ENCODE results near the gene DERA. TPM values are rescaled to one million over a fixed set of nuclear protein-coding genes. Genes with fewer than 3 reads are reported as not detected.
"Not testable (repeated sequence)": the region's sequence is repeated elsewhere in the genome, so short reads cannot be mapped to it uniquely, and the experiment has no call there.

Gene DERA
- total RNA-seq, 2 experiments from 2014 or later, result 28.4 to 29.0 TPM

DNA sequence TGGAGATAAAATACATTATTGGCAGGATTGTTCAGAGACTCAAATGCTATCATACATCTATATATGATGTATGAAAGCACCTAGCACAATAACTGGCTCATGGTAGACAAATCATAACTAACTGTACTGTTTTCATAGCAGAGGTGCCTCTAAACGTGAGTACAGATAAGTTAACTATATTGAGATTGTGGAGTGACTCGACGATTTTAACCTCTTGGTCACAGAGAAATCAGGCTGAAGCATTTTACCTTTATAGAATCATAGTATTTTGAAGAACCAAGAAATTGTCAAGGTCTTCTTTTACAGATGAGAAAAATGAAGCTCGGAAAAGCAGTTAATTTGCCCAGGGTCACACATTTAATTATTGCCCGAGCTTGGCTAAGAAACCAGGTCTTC is 666 bp upstream of the DERA start:
- Mint-ChIP-seq H3K27ac (no peak overlapping the region), H3K4me1 (ENCODE audit: low read depth) (peaks cover 16% of the 10 kb centered on the region), H3K36me3 (no peaks in the 10 kb centered on the region), H3K4me3 (peak overlapping the region; percentile 22), H3K27me3 (no peaks in the 10 kb centered on the region), H3K9me3 (no peaks in the 10 kb centered on the region)
- intact Hi-C loops (cut with micrococcal nuclease), result no loop called here
- DNase-seq, result no peak
- CTCF ChIA-PET, result interaction anchor here (0.8 to 2.6 kb wide), 7 partner anchors 10 to 378 kb away, joined by 3 to 35 read pairs (median 4); no protein-coding TSS in a partner anchor
- POLR2A ChIA-PET, result interaction anchor here (0.6 to 1.1 kb wide), 4 partner anchors 20 to 122 kb away, joined by 3 to 6 read pairs (median 3); partner anchors contain the start of genes EPS8 and STRAP

DNA sequence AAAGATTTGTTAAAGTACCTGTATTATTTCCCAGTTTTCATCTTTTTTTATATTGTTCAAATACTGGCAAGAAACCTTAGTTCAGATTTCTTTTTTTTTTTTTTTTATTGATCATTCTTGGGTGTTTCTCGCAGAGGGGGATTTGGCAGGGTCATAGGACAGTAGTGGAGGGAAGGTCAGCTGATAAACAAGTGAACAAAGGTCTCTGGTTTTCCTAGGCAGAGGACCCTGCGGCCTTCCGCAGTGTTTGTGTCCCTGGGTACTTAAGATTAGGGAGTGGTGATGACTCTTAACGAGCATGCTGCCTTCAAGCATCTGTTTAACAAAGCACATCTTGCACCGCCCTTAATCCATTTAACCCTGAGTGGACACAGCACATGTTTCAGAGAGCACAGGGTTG is 799 bp downstream of the DERA start:
- POLR2A ChIA-PET, DNase-seq, H3K27me3 Mint-ChIP-seq, H3K9me3 Mint-ChIP-seq, H3K36me3 Mint-ChIP-seq: not testable (repeated sequence)
- Mint-ChIP-seq H3K27ac (peak overlapping the region; percentile 85), H3K4me1 (ENCODE audit: low read depth) (peaks cover 16% of the 10 kb centered on the region), H3K4me3 (peak overlapping the region; percentile 90)
- intact Hi-C loops (cut with micrococcal nuclease), result loop anchor here (1.0 kb wide), 1 partner anchor 30 kb away; the partner anchor contains the start of gene STRAP
- CTCF ChIA-PET, result interaction anchor here (0.8 to 2.6 kb wide), 3 partner anchors 11 to 20 kb away, joined by 3 to 35 read pairs (median 11); no protein-coding TSS in a partner anchor

DNA sequence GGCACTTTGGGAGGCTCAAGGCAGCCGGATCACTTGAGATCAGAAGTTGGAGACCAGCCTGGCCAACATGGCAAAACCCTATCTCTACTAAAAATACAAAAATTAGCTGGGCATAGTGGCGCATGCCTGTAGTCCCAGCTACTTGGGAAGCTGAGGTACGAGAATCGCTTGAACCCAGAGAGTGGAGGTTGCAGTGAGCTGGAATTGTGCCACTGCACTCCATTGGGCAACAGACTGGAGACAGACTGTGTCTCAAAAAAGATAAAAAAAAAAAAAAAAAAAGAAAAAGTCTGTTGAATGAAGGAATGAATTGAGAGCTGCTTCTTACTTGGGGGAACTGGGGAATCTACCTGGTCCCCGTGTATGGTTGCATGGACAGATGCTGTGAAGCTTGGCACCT is 3.0 kb downstream of the DERA start:
- H3K4me3 Mint-ChIP-seq; H3K27ac Mint-ChIP-seq; H3K9me3 Mint-ChIP-seq; intact Hi-C loops (cut with micrococcal nuclease); H3K27me3 Mint-ChIP-seq; DNase-seq; POLR2A ChIA-PET; H3K36me3 Mint-ChIP-seq: not testable (repeated sequence)
- peaks cover 16% of the 10 kb centered on the region for H3K4me1 Mint-ChIP-seq (ENCODE audit: low read depth)
- CTCF ChIA-PET, result interaction anchor here (1.0 kb wide), 1 partner anchor 15 kb away, joined by 3 read pairs; no protein-coding TSS in a partner anchor

DNA sequence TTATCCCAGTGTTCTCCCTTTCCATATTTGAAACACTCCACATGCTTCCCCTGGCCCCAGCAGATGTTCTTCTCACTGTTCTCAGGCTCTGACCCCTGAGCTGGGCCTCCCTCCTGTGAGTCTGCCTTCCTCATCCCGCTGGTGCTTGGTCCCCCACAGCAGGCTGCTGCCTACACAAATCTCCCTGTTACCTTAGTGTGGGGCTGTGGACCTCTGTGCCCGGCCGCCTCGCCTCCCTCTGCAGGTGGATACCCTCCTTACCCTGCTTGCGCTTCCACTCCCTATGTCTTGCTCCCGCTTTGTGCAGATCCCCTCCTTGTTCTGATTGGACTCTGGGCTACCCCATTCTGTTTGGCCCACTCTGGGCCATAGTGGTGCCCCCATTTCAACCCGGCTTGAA is 6.9 kb downstream of the DERA start:
- POLR2A ChIA-PET, result no interaction called here
- peaks cover 2% of the 10 kb centered on the region for H3K9me3 Mint-ChIP-seq
- no peak overlapping the region for H3K27ac Mint-ChIP-seq
- intact Hi-C loops (cut with micrococcal nuclease), result no loop called here
- no peak overlapping the region for H3K4me3 Mint-ChIP-seq
- DNase-seq, result no peak
- H3K27me3 Mint-ChIP-seq, result no peaks in the 10 kb centered on the region
- CTCF ChIA-PET, result no interaction called here
- H3K4me1 Mint-ChIP-seq (ENCODE audit: low read depth), result no peaks in the 10 kb centered on the region
- H3K36me3 Mint-ChIP-seq, result peaks cover 3% of the 10 kb centered on the region

DNA sequence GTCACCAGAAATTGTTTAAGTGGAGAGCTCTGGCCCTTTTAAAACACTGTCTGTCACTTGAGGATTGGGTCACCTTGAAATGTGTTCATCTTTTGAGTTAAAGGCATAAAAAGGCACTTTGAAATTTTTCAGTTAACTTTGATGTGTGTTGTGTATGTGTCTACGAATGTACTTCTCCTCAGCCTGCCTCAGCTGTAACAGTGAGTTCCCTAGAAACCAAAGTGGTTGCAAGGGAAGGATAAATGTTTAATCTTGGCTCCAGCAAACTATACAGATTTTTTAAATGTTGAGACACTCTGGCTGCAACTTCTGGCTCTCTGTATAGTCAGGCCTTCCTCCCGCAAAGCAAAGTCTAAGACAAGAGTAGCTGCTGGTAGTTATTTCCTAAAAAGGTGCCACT is 8.3 kb downstream of the DERA start:
- H3K4me1 Mint-ChIP-seq (ENCODE audit: low read depth), result no peaks in the 10 kb centered on the region
- no peak for DNase-seq
- CTCF ChIA-PET, result no interaction called here
- peaks cover 2% of the 10 kb centered on the region for H3K9me3 Mint-ChIP-seq
- intact Hi-C loops (cut with micrococcal nuclease), result no loop called here
- H3K27ac Mint-ChIP-seq, result no peak overlapping the region
- H3K4me3 Mint-ChIP-seq, result no peak overlapping the region
- peaks cover 3% of the 10 kb centered on the region for H3K36me3 Mint-ChIP-seq
- POLR2A ChIA-PET, result no interaction called here
- no peaks in the 10 kb centered on the region for H3K27me3 Mint-ChIP-seq

DNA sequence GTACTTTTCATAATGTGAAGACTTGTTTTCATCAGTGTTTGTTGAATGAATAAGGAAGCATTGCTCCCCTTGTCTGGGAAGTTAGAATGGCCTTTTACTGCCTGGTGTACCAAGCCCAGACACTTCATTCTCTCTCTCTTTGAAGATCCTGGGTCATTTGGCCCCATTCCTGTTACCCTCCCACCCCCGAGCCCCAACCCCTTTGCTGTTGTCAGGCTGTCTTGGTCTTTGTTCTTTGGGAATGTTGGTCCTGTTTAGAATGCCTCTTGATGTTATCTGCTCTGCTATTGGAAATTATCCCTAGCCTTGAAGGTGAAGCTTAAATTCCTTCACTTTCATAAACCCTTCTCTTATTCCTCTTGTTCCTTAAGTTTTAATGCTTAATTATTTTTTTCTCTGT is 13.8 kb downstream of the DERA start:
- peaks cover 2% of the 10 kb centered on the region for H3K9me3 Mint-ChIP-seq
- CTCF ChIA-PET, result no interaction called here
- H3K4me3 Mint-ChIP-seq, result no peak overlapping the region
- H3K27me3 Mint-ChIP-seq, result no peaks in the 10 kb centered on the region
- no peak for DNase-seq
- H3K4me1 Mint-ChIP-seq (ENCODE audit: low read depth), result no peaks in the 10 kb centered on the region
- POLR2A ChIA-PET, result no interaction called here
- intact Hi-C loops (cut with micrococcal nuclease), result no loop called here
- no peak overlapping the region for H3K27ac Mint-ChIP-seq
- H3K36me3 Mint-ChIP-seq, result peaks cover 6% of the 10 kb centered on the region

DNA sequence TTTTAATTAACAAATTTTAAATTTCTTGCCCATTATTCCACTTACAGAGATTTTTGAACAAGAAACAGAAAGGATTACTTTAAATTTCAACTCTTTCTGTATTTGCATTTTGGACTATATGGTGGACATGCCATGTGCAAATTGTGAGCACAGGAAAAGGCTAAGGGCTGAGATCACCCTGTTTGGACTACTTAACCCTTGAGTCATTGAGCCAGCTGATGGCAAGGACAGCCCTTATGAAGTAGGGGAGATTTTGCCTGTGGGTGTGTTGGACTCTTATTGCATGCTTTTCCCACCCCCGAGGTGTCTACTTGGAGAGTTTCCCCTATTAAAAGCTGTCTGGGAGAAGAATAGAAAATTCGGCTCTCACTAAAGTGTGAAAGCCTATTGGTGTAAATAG is 17.2 kb downstream of the DERA start:
- Mint-ChIP-seq H3K36me3 (peaks cover 3% of the 10 kb centered on the region), H3K9me3 (no peaks in the 10 kb centered on the region), H3K4me1 (ENCODE audit: low read depth) (peaks cover 2% of the 10 kb centered on the region), H3K27ac (no peak overlapping the region), H3K27me3 (no peaks in the 10 kb centered on the region), H3K4me3 (no peak overlapping the region)
- CTCF ChIA-PET, result no interaction called here
- intact Hi-C loops (cut with micrococcal nuclease), result no loop called here
- POLR2A ChIA-PET, result no interaction called here
- DNase-seq, result no peak

DNA sequence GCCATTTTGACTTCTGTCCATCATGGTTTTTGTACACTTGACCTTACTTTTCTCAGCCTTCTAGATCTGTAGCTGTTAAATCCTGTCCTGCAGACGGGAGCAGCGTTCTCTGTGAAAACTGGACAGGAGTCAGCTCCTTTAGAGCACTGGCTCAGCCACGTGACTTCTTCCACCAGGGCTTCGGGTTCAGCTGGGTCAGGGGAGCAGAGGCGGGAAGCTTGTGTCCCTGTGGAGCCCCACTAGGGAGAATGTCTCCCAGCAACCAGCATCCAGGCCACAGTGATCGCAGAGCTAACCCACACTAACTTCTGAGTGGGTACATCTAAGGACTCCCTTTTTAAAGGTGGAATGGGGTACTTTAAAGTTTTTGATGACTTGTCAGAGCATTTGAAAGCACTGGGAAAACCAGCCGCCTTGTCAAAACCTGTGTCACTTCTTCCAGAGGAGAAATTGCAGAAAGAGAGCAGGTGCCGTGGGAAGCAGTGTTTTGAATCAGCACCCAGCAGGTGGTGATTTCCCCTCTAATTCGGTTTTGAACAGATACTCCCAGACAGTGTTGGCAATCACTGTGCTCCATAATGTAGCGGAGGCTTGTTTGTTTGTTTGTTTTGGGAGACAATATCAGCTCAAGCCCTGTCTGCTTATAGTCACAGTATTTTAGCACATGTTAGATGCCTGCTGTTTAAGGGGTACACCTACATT is 17.9 kb downstream of the DERA start:
- peaks cover 6% of the 10 kb centered on the region for H3K36me3 Mint-ChIP-seq
- H3K4me1 Mint-ChIP-seq (ENCODE audit: low read depth), result peaks cover 2% of the 10 kb centered on the region
- POLR2A ChIA-PET, result no interaction called here
- no peak overlapping the region for H3K4me3 Mint-ChIP-seq
- no peak overlapping the region for H3K27ac Mint-ChIP-seq
- no peaks in the 10 kb centered on the region for H3K9me3 Mint-ChIP-seq
- no peak for DNase-seq
- H3K27me3 Mint-ChIP-seq, result no peaks in the 10 kb centered on the region
- CTCF ChIA-PET, result no interaction called here
- intact Hi-C loops (cut with micrococcal nuclease), result no loop called here

DNA sequence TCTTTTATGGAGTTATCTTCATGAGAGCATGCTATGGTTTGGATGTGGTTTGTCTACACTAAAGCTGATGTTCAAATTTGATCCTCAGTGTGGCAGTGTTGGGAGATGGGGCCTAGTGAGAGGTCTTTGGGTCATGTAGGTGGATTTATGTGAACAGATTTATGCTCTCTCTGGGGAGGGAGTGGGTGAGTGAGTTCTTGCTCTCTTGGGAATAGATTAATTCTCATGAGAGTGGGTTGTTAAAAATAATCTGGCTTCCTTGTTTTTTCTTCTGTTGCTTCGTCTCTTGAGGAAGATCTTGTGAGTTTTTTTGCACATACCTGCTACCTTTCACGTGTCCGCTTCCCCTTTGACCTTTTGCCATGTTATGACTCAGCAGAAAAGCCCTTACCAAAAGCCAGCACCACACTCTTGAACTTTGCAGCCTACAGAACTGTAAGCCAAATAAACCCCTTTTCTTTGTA is 20.5 kb downstream of the DERA start:
- Mint-ChIP-seq H3K9me3 (no peaks in the 10 kb centered on the region), H3K4me3 (no peak overlapping the region), H3K27ac (no peak overlapping the region), H3K4me1 (ENCODE audit: low read depth) (peaks cover 2% of the 10 kb centered on the region), H3K27me3 (no peaks in the 10 kb centered on the region), H3K36me3 (peaks cover 3% of the 10 kb centered on the region)
- ChIA-PET CTCF (interaction anchor here (1.5 kb wide), 1 partner anchor 20 kb away, joined by 3 read pairs; no protein-coding TSS in a partner anchor), POLR2A (no interaction called here)
- intact Hi-C loops (cut with micrococcal nuclease), result no loop called here
- DNase-seq, result no peak

DNA sequence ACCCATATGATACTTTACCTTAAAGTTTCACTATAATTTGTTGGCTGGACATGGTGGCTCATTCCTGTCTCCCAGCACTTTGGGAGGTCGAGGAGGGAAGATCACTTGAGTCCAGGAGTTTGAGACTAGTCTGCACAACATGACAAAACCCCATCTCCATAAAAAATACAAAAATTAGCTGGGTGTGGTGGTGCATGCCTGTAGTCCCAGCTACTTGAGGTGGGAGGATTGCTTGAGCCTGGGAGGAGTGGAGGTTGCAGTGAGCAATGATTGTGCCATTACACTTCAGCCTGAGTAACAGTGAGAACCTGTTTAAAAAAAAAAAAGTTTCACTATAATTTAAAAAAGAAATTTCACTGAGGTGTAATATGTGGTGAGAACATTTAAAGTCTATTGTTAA is 21.2 kb downstream of the DERA start:
- Mint-ChIP-seq H3K27ac (no peak overlapping the region), H3K4me1 (ENCODE audit: low read depth) (peaks cover 2% of the 10 kb centered on the region), H3K27me3 (no peaks in the 10 kb centered on the region), H3K36me3 (peaks cover 4% of the 10 kb centered on the region), H3K4me3 (no peak overlapping the region), H3K9me3 (no peaks in the 10 kb centered on the region)
- DNase-seq, result no peak
- CTCF ChIA-PET, result interaction anchor here (1.5 kb wide), 1 partner anchor 21 kb away, joined by 3 read pairs; no protein-coding TSS in a partner anchor
- POLR2A ChIA-PET, result no interaction called here
- intact Hi-C loops (cut with micrococcal nuclease), result no loop called here

DNA sequence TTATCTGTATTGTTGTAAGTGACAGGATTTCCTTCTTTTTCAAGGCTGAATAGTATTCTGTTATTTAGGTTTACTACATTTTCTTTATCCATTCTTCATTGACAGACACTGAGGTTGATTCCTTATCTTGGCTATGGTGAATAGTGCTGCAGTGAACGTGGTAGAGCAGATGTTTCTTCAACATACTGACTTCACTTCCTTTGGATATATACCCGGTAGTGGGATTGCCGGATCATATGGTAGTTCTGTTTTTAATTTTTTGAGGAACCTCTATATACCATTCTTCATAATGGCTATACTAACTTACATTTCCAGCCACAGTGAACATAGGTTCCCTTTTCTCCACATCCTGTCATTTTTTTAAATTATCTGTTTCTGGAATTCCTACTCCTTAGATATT is 21.8 kb downstream of the DERA start:
- H3K36me3 Mint-ChIP-seq, result peaks cover 8% of the 10 kb centered on the region
- H3K27me3 Mint-ChIP-seq, result no peaks in the 10 kb centered on the region
- H3K9me3 Mint-ChIP-seq, result peaks cover 2% of the 10 kb centered on the region
- no peak for DNase-seq
- CTCF ChIA-PET, result no interaction called here
- intact Hi-C loops (cut with micrococcal nuclease), result no loop called here
- POLR2A ChIA-PET, result no interaction called here
- H3K4me1 Mint-ChIP-seq (ENCODE audit: low read depth), result peaks cover 2% of the 10 kb centered on the region
- no peak overlapping the region for H3K27ac Mint-ChIP-seq
- H3K4me3 Mint-ChIP-seq, result no peak overlapping the region

DNA sequence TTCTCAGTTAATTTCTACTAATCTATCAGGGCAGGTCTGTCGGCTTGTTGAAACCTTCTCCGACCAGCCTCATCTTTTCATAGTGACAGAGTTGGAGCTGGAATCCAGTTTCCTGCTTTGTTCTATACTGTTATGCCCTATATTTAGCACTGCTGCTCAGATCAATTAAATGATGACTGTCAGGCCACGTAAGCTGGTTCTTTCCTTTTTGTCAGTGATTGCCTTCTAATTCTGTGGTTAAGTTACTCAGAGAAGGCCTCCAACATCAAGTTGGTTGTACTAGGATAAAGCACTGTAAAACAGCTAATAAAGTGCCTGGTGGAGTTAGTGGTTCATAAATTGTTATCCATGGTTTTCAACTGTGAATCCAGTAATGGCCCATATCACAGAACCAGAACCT is 22.6 kb downstream of the DERA start:
- intact Hi-C loops (cut with micrococcal nuclease), result no loop called here
- DNase-seq, result no peak
- ChIA-PET POLR2A (no interaction called here), CTCF (no interaction called here)
- Mint-ChIP-seq H3K27ac (no peak overlapping the region), H3K27me3 (no peaks in the 10 kb centered on the region), H3K4me3 (no peak overlapping the region), H3K36me3 (peaks cover 9% of the 10 kb centered on the region), H3K4me1 (ENCODE audit: low read depth) (peaks cover 2% of the 10 kb centered on the region), H3K9me3 (peaks cover 3% of the 10 kb centered on the region)

DNA sequence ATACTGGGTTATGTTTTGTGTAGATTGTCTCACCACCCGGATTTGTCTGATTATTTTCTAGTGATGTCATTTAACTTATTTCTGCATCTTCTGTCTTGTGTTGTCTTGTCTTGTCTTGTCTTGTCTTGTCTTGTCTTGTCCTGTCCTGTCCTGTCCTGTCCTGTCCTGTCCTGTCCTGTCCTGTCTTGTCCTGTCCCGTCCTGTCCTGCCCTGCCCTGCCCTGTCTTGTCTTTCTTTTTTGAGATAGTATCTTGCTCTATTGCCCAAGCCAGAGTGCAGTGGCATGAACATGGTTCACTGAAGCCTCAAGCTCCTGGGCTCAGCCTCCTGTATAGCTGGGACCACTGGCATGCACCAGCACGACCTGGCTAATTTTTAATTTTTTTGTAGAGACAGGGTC is 25.6 kb downstream of the DERA start:
- ChIA-PET CTCF (no interaction called here), POLR2A (no interaction called here)
- H3K36me3 Mint-ChIP-seq, result peaks cover 20% of the 10 kb centered on the region
- H3K27ac Mint-ChIP-seq, result no peak overlapping the region
- H3K4me1 Mint-ChIP-seq (ENCODE audit: low read depth), result no peaks in the 10 kb centered on the region
- no peaks in the 10 kb centered on the region for H3K27me3 Mint-ChIP-seq
- H3K4me3 Mint-ChIP-seq, result no peak overlapping the region
- no peak for DNase-seq
- peaks cover 16% of the 10 kb centered on the region for H3K9me3 Mint-ChIP-seq
- intact Hi-C loops (cut with micrococcal nuclease), result no loop called here
